Measurements from ENCODE around the gene LPO.

LPO gene

DNA sequence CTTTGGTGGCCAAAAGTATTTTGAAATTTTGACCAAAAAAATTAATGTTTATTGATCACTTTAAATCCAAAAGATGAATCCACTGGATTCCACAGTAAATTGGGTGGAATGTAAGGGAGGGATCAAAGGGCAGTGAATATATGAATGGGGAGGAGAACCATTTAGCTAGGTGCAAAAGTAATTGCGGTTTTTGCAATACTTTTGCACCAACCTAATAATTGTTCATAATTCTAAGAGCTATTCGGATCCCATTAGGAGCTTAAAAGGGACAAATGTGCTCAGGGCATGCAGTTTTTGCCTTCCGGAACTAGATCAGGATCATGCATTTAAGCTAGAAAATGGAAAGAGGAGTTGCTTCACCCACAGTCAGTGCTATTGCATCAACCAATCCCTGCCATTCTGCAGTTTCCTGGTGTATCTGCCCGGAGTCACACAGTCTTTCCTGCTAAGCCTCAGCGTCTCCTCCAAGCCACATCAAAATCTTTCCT lies at the start of gene LPO:
Gene LPO (plus strand): TSS at position 438 of the 488 bp plus-strand sequence. CDS start 4,396 bp downstream, outside the sequence.
- Histone ChIP-seq H3K9ac (ENCODE audit: low read length) (no peak within 1 kb of the TSS), H3K27me3 (ENCODE audit: control insufficient read depth in 1 of 2, insufficient read depth in 2 of 2, low read length in 2 of 2) (peaks cover 5 to 14% of the 10 kb centered on the region in 2 donors), H3K4me1 (ENCODE audit: insufficient read depth, low read length) (no peaks in the 10 kb centered on the region), H3K4me3 (ENCODE audit: low read depth in 1 of 2, low read length in 2 of 2) (no peak within 1 kb of the TSS), H3K27ac (ENCODE audit: low read depth, low read length) (no peak within 1 kb of the TSS), H3K36me3 (ENCODE audit: insufficient read depth, low read length) (no peaks in the 10 kb centered on the region), H3K9me3 (ENCODE audit: low read length) (no peaks in the 10 kb centered on the region)

DNA sequence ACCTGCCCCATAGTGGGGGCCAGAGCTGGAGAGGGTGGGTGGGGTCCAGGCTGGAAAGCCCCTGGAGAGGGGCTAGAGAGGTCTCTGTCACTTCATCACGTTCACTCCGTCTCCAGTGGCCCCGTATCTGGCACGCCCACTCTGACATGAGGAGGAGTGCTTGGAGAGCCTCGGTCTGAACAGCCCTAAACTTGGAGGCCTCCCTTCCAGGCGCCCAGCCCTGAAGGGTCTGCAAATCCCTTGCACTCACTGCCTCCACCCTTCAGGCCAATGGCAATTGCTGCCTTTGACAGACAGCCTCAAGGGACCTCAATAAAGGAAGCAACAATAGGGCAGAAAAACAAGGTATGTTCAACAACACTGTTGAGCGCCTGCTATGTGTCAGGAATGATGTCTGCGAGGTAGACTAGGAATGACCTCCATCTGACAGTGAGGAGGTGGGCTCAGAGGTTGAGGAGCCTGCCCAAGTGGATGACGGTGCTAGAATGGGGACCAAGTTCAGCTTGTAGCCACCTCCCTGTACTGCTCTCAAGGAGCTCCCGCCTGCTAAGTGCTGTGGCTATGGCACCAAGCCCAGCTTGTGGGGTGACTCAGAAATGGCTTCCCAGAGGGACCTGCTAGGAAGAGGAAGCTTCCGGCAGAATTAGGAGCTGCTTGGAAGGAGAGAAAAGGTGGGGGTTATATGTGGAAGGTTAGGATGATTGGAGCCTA lies 48.8 kb upstream of the LPO start:
- no peak overlapping the region for H3K4me3 ChIP-seq (ENCODE audit: low read depth in 1 of 2, low read length in 2 of 2)
- no peaks in the 10 kb centered on the region for H3K4me1 ChIP-seq (ENCODE audit: insufficient read depth, low read length)
- no peak overlapping the region for H3K27ac ChIP-seq (ENCODE audit: low read depth, low read length)
- no peaks in the 10 kb centered on the region for H3K9me3 ChIP-seq (ENCODE audit: low read length)
- no peak overlapping the region for H3K9ac ChIP-seq (ENCODE audit: low read length)
- no peaks in the 10 kb centered on the region for H3K36me3 ChIP-seq (ENCODE audit: insufficient read depth, low read length)
- H3K27me3 ChIP-seq (ENCODE audit: control insufficient read depth in 1 of 2, insufficient read depth in 2 of 2, low read length in 2 of 2) = peaks cover 7 to 16% of the 10 kb centered on the region in 2 donors

DNA sequence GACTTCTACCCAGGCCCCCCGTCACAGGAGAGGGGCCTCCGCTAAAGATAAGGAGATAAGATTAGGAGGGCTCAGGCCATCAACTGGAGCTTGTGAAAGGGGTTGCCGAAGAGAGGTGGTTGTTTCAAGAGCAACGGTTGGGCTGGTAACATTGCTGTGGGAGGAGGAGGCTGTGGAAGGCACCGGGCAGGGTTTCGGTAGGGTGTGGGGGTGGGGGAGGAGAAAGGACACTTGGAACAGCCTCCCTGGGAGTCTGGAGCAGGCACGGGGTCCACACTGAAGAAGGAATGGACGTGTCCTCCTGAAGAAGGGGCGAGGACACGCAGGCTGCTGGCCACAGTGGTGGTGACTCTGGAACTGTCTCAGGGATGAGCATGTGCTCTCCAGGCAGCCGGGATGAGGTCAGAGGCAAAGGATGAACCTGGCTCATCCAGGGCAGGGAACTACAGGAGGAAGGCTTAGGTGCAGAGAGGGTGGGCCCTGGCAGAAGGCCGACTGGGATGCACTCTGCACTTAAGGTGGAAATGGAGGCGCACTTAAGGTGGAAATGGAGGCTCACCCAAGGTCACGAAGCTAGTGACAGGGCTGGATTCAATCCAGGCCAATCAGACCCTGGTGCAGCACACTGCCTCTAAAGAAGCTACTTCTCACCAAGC lies 47.0 kb upstream of the LPO start:
- no peak overlapping the region for H3K9ac ChIP-seq (ENCODE audit: low read length)
- H3K4me3 ChIP-seq (ENCODE audit: low read depth in 1 of 2, low read length in 2 of 2) = no peak overlapping the region
- H3K27me3 ChIP-seq (ENCODE audit: control insufficient read depth in 1 of 2, insufficient read depth in 2 of 2, low read length in 2 of 2) = peaks cover 7 to 16% of the 10 kb centered on the region in 2 donors
- no peaks in the 10 kb centered on the region for H3K9me3 ChIP-seq (ENCODE audit: low read length)
- H3K4me1 ChIP-seq (ENCODE audit: insufficient read depth, low read length) = no peaks in the 10 kb centered on the region
- no peaks in the 10 kb centered on the region for H3K36me3 ChIP-seq (ENCODE audit: insufficient read depth, low read length)
- no peak overlapping the region for H3K27ac ChIP-seq (ENCODE audit: low read depth, low read length)

DNA sequence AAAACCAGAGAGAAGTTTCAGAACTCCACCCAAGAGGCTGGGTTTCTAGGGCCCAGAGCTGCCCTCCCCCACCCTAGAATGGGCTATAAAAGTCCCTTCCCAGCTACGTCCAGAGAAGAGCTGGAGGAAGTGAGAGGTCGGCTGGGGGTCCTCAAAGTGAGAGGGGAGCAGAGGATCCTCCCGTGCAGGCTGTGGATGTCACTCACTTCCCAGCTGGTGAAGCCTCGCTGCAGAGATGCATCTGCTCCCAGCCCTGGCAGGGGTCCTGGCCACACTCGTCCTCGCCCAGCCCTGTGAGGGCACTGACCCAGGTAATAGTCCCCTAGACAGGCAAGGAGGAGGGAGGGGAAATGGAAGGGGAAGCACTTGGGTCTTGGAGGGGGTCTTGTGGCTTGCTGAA lies 45.8 kb upstream of the LPO start, which contains the start of gene EPX:
Gene EPX (plus strand): TSS at position 115 of the 400 bp plus-strand sequence. CDS start 121 bp downstream, at position 236.
- Histone ChIP-seq H3K4me1 (ENCODE audit: insufficient read depth, low read length) (no peaks in the 10 kb centered on the region), H3K27ac (ENCODE audit: low read depth, low read length) (no peak within 1 kb of the TSS), H3K27me3 (ENCODE audit: control insufficient read depth in 1 of 2, insufficient read depth in 2 of 2, low read length in 2 of 2) (peaks cover 7 to 16% of the 10 kb centered on the region in 2 donors), H3K36me3 (ENCODE audit: insufficient read depth, low read length) (no peaks in the 10 kb centered on the region), H3K4me3 (ENCODE audit: low read depth in 1 of 2, low read length in 2 of 2) (no peak within 1 kb of the TSS), H3K9ac (ENCODE audit: low read length) (no peak within 1 kb of the TSS), H3K9me3 (ENCODE audit: low read length) (no peaks in the 10 kb centered on the region)

DNA sequence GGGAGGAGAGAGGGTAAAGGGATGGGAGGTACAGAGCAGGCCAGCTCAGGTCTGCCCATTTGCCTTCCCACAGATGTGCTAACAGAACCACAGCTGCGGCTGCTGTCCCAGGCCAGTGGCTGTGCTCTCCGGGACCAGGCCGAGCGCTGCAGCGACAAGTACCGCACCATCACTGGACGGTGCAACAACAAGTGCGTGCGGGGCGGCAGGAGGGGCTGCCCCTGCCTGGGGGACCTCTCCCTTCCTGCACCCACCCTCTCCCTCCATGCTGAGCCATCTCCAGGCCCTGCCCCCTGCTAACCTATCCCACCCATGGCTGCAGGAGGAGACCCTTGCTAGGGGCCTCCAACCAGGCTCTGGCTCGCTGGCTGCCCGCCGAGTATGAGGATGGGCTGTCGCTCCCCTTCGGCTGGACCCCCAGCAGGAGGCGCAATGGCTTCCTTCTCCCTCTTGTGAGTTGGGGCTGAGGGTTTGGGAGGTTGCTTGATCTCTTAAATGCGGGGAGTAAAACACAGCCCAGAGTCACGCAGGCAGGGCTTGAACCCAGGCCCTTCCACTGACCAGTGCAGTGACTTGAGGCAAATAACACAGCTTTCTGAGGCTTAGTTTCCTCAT lies 44.6 kb upstream of the LPO start:
- Histone ChIP-seq H3K36me3 (ENCODE audit: insufficient read depth, low read length) (no peaks in the 10 kb centered on the region), H3K27me3 (ENCODE audit: control insufficient read depth in 1 of 2, insufficient read depth in 2 of 2, low read length in 2 of 2) (peaks cover 7 to 23% of the 10 kb centered on the region in 2 donors), H3K9me3 (ENCODE audit: low read length) (no peaks in the 10 kb centered on the region), H3K9ac (ENCODE audit: low read length) (no peak overlapping the region), H3K4me1 (ENCODE audit: insufficient read depth, low read length) (no peaks in the 10 kb centered on the region), H3K4me3 (ENCODE audit: low read depth in 1 of 2, low read length in 2 of 2) (no peak overlapping the region), H3K27ac (ENCODE audit: low read depth, low read length) (no peak overlapping the region)

DNA sequence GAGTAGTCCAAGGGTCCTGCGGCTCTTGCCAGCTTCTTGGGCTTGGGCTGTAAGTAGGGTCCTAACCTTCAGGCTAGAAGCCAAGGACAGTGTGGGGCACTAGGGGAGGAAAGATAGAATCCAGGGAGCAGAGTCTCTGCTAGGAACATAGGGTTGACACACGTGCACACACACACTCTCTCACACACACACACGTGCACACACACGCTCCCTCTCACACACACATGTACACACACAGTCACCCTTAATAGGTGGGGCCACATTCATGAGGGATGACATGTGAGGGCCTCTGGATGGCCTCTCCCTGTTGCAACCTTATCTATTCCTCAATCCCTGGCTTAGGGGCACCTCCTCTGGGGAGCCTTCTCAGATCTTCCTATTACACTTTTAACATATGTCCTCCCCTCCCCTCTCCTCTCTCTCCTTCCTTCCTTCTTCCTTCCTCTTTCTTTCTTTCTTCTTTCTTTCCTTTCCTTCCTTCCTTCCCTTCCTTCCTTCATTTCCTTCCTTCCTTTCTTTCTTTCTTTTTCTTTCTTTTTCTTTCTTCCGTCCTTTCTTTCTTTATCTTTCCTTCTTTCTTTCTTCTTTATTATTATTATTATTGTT lies 42.8 kb upstream of the LPO start:
- H3K4me1 ChIP-seq (ENCODE audit: insufficient read depth, low read length) = no peaks in the 10 kb centered on the region
- H3K27ac ChIP-seq (ENCODE audit: low read depth, low read length) = no peak overlapping the region
- no peak overlapping the region for H3K9ac ChIP-seq (ENCODE audit: low read length)
- no peaks in the 10 kb centered on the region for H3K36me3 ChIP-seq (ENCODE audit: insufficient read depth, low read length)
- H3K9me3 ChIP-seq (ENCODE audit: low read length) = no peaks in the 10 kb centered on the region
- no peak overlapping the region for H3K4me3 ChIP-seq (ENCODE audit: low read depth in 1 of 2, low read length in 2 of 2)
- H3K27me3 ChIP-seq (ENCODE audit: control insufficient read depth in 1 of 2, insufficient read depth in 2 of 2, low read length in 2 of 2) = peaks cover 7 to 14% of the 10 kb centered on the region in 2 donors

DNA sequence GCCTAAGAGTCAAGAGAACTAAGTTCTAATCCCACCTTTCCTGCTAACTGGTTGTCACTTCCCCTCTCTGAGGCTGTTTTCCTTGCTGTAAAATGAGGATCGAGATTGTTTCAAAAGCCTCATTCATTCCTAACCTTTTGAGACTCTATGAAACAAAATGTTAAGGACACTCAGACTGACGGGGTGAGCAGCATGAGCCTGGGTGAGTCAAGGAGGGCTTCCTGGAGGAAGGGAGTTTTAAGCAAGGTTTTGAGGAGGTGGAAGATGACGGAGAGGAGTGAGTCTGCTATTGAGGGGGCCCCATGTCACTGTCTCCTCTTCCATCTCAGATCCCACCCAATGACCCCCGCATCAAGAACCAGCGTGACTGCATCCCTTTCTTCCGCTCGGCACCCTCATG lies 41.8 kb upstream of the LPO start:
- Histone ChIP-seq H3K9ac (ENCODE audit: low read length) (no peak overlapping the region), H3K27ac (ENCODE audit: low read depth, low read length) (no peak overlapping the region), H3K4me3 (ENCODE audit: low read depth in 1 of 2, low read length in 2 of 2) (no peak overlapping the region), H3K9me3 (ENCODE audit: low read length) (no peaks in the 10 kb centered on the region), H3K4me1 (ENCODE audit: insufficient read depth, low read length) (no peaks in the 10 kb centered on the region), H3K36me3 (ENCODE audit: insufficient read depth, low read length) (no peaks in the 10 kb centered on the region), H3K27me3 (ENCODE audit: control insufficient read depth in 1 of 2, insufficient read depth in 2 of 2, low read length in 2 of 2) (peaks cover 7 to 9% of the 10 kb centered on the region in 2 donors)

DNA sequence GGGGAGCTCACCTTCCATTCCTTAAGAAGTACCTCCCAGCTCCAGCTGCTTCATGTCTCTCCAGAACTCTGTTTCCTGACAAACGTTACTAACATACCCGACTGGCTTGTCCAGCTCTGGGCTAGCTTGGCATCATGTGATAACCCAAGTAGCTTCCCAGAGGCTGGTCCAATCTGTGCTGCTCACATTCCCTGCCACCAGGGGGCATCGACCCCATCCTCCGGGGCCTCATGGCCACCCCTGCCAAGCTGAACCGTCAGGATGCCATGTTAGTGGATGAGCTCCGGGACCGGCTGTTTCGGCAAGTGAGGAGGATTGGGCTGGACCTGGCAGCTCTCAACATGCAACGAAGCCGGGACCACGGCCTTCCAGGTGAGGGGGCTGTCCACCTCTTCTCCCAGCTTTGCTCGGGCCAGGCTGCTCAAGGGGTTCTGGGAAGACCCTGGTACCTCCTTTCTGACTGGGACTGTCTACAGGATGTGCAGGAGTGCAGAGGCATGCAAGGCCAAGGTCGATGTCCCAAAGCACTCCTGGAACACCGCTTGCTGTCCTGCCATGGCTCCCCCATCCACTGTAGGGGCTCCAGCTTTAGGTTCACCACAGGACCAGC lies 38.3 kb upstream of the LPO start:
- H3K27ac ChIP-seq (ENCODE audit: low read depth, low read length) = no peak overlapping the region
- H3K9me3 ChIP-seq (ENCODE audit: low read length) = no peaks in the 10 kb centered on the region
- H3K9ac ChIP-seq (ENCODE audit: low read length) = no peak overlapping the region
- no peak overlapping the region for H3K4me3 ChIP-seq (ENCODE audit: low read depth in 1 of 2, low read length in 2 of 2)
- peaks cover 0 to 9% of the 10 kb centered on the region in 2 donors for H3K27me3 ChIP-seq (ENCODE audit: control insufficient read depth in 1 of 2, insufficient read depth in 2 of 2, low read length in 2 of 2)
- no peaks in the 10 kb centered on the region for H3K4me1 ChIP-seq (ENCODE audit: insufficient read depth, low read length)
- H3K36me3 ChIP-seq (ENCODE audit: insufficient read depth, low read length) = no peaks in the 10 kb centered on the region

DNA sequence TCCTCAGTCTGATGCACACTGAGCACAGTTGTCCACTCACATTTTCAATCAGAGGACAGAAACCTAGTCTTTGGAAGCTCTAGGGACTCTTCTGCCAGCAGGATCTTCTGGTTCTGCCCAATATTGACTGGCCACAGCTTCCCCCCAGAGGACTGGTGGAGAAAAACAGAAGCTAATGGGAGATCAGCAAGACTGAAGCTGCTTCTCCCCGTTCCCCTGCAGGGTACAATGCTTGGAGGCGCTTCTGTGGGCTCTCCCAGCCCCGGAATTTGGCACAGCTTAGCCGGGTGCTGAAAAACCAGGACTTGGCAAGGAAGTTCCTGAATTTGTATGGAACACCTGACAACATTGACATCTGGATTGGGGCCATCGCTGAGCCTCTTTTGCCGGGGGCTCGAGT lies 35.5 kb upstream of the LPO start:
- peaks cover 17% of the 10 kb centered on the region for H3K36me3 ChIP-seq (ENCODE audit: insufficient read depth, low read length)
- H3K27ac ChIP-seq (ENCODE audit: low read depth, low read length) = no peak overlapping the region
- H3K9me3 ChIP-seq (ENCODE audit: low read length) = no peaks in the 10 kb centered on the region
- no peak overlapping the region for H3K9ac ChIP-seq (ENCODE audit: low read length)
- no peak overlapping the region for H3K4me3 ChIP-seq (ENCODE audit: low read depth in 1 of 2, low read length in 2 of 2)
- peaks cover 0 to 9% of the 10 kb centered on the region in 2 donors for H3K27me3 ChIP-seq (ENCODE audit: control insufficient read depth in 1 of 2, insufficient read depth in 2 of 2, low read length in 2 of 2)
- H3K4me1 ChIP-seq (ENCODE audit: insufficient read depth, low read length) = no peaks in the 10 kb centered on the region

DNA sequence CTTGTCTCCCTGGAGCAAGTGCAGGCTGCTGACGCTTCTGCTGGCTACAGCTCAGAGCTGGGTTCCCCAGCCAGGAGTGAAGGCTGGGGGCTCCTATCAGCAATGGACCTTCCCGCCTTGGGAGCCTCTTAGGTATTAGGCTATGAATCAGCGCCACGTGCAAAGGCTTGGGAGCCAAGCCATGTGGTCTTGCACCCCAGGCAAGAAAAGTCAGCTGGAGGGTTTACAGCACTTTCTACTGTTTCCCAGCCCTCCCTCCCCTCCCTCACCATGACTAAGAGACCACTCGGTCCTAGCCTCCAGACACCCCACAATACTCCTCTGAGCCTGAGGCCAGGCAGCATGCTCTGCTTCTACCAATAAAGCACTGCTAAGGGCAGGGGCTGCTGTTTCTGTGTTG lies 33.6 kb upstream of the LPO start:
- Histone ChIP-seq H3K9me3 (ENCODE audit: low read length) (no peaks in the 10 kb centered on the region), H3K36me3 (ENCODE audit: insufficient read depth, low read length) (peaks cover 28% of the 10 kb centered on the region), H3K27me3 (ENCODE audit: control insufficient read depth in 1 of 2, insufficient read depth in 2 of 2, low read length in 2 of 2) (no peaks in the 10 kb centered on the region), H3K9ac (ENCODE audit: low read length) (no peak overlapping the region), H3K4me1 (ENCODE audit: insufficient read depth, low read length) (no peaks in the 10 kb centered on the region), H3K27ac (ENCODE audit: low read depth, low read length) (no peak overlapping the region), H3K4me3 (ENCODE audit: low read depth in 1 of 2, low read length in 2 of 2) (no peak overlapping the region)

DNA sequence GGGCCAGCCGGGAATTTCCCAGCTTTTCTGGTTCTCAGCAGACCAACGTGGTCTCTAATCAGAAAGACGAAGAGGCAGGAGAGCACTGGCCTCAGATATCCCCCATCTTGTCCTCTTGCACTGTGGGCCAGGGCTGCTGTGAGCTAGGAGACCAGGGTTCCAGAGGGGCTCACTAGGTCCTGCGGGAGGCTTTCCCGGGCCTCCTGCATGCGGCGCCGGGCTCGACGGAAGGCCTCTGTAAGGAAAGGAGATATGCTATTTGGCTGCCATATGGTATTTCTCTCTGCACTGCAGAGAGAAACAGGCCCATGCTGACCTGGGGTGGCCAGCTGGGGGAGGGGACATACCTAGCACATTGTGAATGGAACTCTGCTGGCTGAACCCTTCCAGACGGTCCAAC lies 32.4 kb upstream of the LPO start:
- Histone ChIP-seq H3K36me3 (ENCODE audit: insufficient read depth, low read length) (peaks cover 39% of the 10 kb centered on the region), H3K4me3 (ENCODE audit: low read depth in 1 of 2, low read length in 2 of 2) (no peak overlapping the region), H3K4me1 (ENCODE audit: insufficient read depth, low read length) (no peaks in the 10 kb centered on the region), H3K27ac (ENCODE audit: low read depth, low read length) (no peak overlapping the region), H3K9me3 (ENCODE audit: low read length) (no peaks in the 10 kb centered on the region), H3K9ac (ENCODE audit: low read length) (no peak overlapping the region), H3K27me3 (ENCODE audit: control insufficient read depth in 1 of 2, insufficient read depth in 2 of 2, low read length in 2 of 2) (no peaks in the 10 kb centered on the region)

Data from muscle layer of colon (tissue), 2 donors.